Calu3 (cell line): ENCODE results near the gene NCOA4. TPM values are rescaled to one million over a fixed set of nuclear protein-coding genes. Genes with fewer than 3 reads are reported as not detected.

Source experiments
- BruUV-seq: library from RNA; stranded (reverse); fragments of 400-500 nt; replicated peaks from 2 replicates; lab custom pipeline; 2021; lab: Mats Ljungman, UMichigan
- CTCF ChIA-PET: fragments of 300-600 bp; sonication (Branson Sonifier 250); formaldehyde crosslinking; loops from one replicate; lab custom pipeline; 2022; ENCODE audit warnings: antibody characterized with exemption; lab: Charles Lee
- DNase-seq: peaks from one replicate; pipeline ENCODE4 v3.0.0; 2022
- H3K27ac Mint-ChIP-seq: one replicate; pipeline ENCODE4 v1.8.0; 2022; ENCODE audit warnings: mixed read lengths; ENCODE audit not compliant: unreplicated experiment
- H3K27me3 Mint-ChIP-seq: one replicate; pipeline ENCODE4 v1.8.0; 2022; ENCODE audit warnings: mixed read lengths; ENCODE audit not compliant: unreplicated experiment
- H3K36me3 Mint-ChIP-seq: one replicate; pipeline ENCODE4 v1.8.0; 2022; ENCODE audit warnings: mild to moderate bottlenecking, moderate library complexity, mixed read lengths; ENCODE audit not compliant: insufficient read depth, unreplicated experiment
- H3K4me1 Mint-ChIP-seq: one replicate; pipeline ENCODE4 v1.8.0; 2022; ENCODE audit warnings: mild to moderate bottlenecking, low read depth, mixed read lengths; ENCODE audit not compliant: unreplicated experiment
- H3K4me3 Mint-ChIP-seq: one replicate; pipeline ENCODE4 v1.8.0; 2022; ENCODE audit warnings: mild to moderate bottlenecking, low read depth, moderate library complexity, mixed read lengths; ENCODE audit not compliant: unreplicated experiment
- H3K9me3 Mint-ChIP-seq: one replicate; pipeline ENCODE4 v1.8.0; 2022; ENCODE audit warnings: low read depth, mixed read lengths; ENCODE audit not compliant: unreplicated experiment
- intact Hi-C: fragments of 100-400 bp; cut with micrococcal nuclease; formaldehyde crosslinking; loops from one replicate; pipeline ENCODE4 v1.10.0; 2022; ENCODE audit not compliant: unreplicated experiment
- total RNA-seq: library from RNA; stranded (reverse); gene quantifications from 2 replicates; pipeline ENCODE4 v1.2.3, GENCODE V29; 2022
- TF ChIP-seq, protein P1 (sequence below): fragments of 200-600 bp; IDR thresholded peaks from one replicate; pipeline ENCODE4 v1.8.0; 2022; ENCODE audit warnings: antibody characterized with exemption; ENCODE audit not compliant: unreplicated experiment

NCOA4 gene
- total RNA-seq, 1 experiment from 2014 or later, result 77.3 TPM

DNA sequence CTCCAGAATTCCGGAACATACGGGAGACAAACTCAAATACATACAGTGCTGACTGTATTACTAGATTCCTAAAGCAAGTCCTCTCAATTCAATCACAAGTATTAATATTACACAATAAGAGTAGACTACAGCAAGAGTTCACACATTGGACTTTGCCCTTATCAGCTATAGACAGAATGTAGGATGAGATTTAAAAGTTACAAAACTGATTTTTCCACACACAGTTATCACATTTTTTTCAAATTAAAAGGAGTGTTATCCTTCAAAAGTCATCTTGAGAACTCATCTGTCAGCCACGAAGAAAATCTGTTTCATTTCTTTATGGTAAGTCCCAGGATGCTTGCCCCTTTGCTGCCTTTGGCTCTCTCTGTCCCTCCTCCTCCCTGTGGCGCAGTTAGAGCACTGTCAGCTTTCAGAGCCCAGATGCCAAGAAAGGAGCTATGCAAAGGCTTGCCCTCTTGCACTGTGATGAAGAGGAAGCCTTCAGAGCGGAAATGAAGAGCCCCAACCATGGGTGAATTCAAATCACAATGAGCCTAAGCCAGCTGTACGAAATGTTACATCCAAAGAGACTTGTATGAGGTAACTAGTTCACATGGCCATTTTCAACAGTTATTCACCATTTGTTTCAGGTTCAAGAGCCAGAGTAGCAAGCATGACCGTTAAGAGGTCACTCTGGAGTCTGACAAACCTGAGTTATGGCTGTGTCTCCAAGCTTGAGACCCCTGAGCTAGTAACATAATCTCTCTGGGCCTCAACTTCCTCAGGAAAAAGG lies 10.7 kb downstream of the NCOA4 start:
- H3K27me3 Mint-ChIP-seq, result no peaks in the 10 kb centered on the region
- H3K4me3 Mint-ChIP-seq, result peak overlapping the region; percentile 39
- H3K9me3 Mint-ChIP-seq, result no peaks in the 10 kb centered on the region
- no TSS peak for BruUV-seq
- CTCF ChIA-PET, result interaction anchor here (1.0 kb wide), 1 partner anchor 9 kb away, joined by 3 read pairs; no protein-coding TSS in a partner anchor
- TF ChIP-seq, protein P1, sequence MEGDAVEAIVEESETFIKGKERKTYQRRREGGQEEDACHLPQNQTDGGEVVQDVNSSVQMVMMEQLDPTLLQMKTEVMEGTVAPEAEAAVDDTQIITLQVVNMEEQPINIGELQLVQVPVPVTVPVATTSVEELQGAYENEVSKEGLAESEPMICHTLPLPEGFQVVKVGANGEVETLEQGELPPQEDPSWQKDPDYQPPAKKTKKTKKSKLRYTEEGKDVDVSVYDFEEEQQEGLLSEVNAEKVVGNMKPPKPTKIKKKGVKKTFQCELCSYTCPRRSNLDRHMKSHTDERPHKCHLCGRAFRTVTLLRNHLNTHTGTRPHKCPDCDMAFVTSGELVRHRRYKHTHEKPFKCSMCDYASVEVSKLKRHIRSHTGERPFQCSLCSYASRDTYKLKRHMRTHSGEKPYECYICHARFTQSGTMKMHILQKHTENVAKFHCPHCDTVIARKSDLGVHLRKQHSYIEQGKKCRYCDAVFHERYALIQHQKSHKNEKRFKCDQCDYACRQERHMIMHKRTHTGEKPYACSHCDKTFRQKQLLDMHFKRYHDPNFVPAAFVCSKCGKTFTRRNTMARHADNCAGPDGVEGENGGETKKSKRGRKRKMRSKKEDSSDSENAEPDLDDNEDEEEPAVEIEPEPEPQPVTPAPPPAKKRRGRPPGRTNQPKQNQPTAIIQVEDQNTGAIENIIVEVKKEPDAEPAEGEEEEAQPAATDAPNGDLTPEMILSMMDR, result no peak
- H3K36me3 Mint-ChIP-seq, result peaks cover 22% of the 10 kb centered on the region
- intact Hi-C loops, result no loop called here
- no peak for DNase-seq
- peak overlapping the region; percentile 75 for H3K27ac Mint-ChIP-seq
- H3K4me1 Mint-ChIP-seq, result peaks cover 67% of the 10 kb centered on the region

GRCh38 chr10:46019177-46019528 lies 11.3 kb downstream of the NCOA4 start:
- intact Hi-C loops, result no loop called here
- Mint-ChIP-seq H3K27me3 (no peaks in the 10 kb centered on the region), H3K9me3 (no peaks in the 10 kb centered on the region), H3K36me3 (peaks cover 28% of the 10 kb centered on the region), H3K27ac (no peak overlapping the region), H3K4me1 (peaks cover 64% of the 10 kb centered on the region), H3K4me3 (peak overlapping the region; percentile 39)
- CTCF ChIA-PET, result interaction anchor here (1.0 kb wide), 1 partner anchor 9 kb away, joined by 3 read pairs; no protein-coding TSS in a partner anchor
- no peak for DNase-seq
- TF ChIP-seq, protein P1, result no peak
- BruUV-seq, result no TSS peak

- DNase-seq, result no peak
- TF ChIP-seq, protein P1, result no peak
- no peaks in the 10 kb centered on the region for H3K27me3 Mint-ChIP-seq
- H3K4me1 Mint-ChIP-seq, result peaks cover 58% of the 10 kb centered on the region
- H3K4me3 Mint-ChIP-seq, result no peak overlapping the region
- H3K27ac Mint-ChIP-seq, result no peak overlapping the region
- no TSS peak for BruUV-seq
- CTCF ChIA-PET, result no interaction called here
- peaks cover 30% of the 10 kb centered on the region for H3K36me3 Mint-ChIP-seq
- intact Hi-C loops, result no loop called here
- H3K9me3 Mint-ChIP-seq, result no peaks in the 10 kb centered on the region
Measured at GRCh38 chr10:46018453-46019176, 11.8 kb downstream of the NCOA4 start.

GRCh38 chr10:46017733-46018132 lies 12.7 kb downstream of the NCOA4 start:
- CTCF ChIA-PET, result no interaction called here
- DNase-seq, result no peak
- intact Hi-C loops, result no loop called here
- Mint-ChIP-seq H3K27ac (no peak overlapping the region), H3K4me3 (no peak overlapping the region), H3K4me1 (peaks cover 55% of the 10 kb centered on the region), H3K36me3 (peaks cover 22% of the 10 kb centered on the region), H3K27me3 (no peaks in the 10 kb centered on the region), H3K9me3 (no peaks in the 10 kb centered on the region)
- BruUV-seq, result no TSS peak
- TF ChIP-seq, protein P1, result no peak
